HL-60 (cell line): Measurements from ENCODE around the gene NR3C2.

Source experiments
- DNase-seq, 2 experiments: peaks; one replicate each; pipeline ENCODE4 v3.0.0-alpha.2; 2010 to 2020; ENCODE audit warnings: low read depth in 1 of 2, low spot score in 1 of 2
- H3K27ac ChIP-seq: fragments of 250-450 bp; sonication (Bioruptor Pico); replicated peaks from 2 replicates; pipeline ENCODE4 v1.5.1; 2020; ENCODE audit warnings: mild to moderate bottlenecking, moderate library complexity
- H3K27me3 ChIP-seq: fragments of 250-450 bp; sonication (Bioruptor Pico); 2 replicates; pipeline ENCODE4 v1.5.1; 2021; ENCODE audit warnings: mild to moderate bottlenecking, moderate library complexity; ENCODE audit not compliant: insufficient read depth, poor library complexity, severe bottlenecking
- H3K4me3 ChIP-seq: replicated peaks from 2 replicates; pipeline ENCODE4 v1.5.1; 2011; ENCODE audit warnings: mild to moderate bottlenecking, control low read depth, low read length; ENCODE audit not compliant: insufficient read depth
- CTCF ChIP-seq: IDR thresholded peaks from one replicate; pipeline ENCODE4 v1.5.1; 2011; ENCODE audit warnings: low read length, control low read depth, inconsistent platforms; ENCODE audit not compliant: insufficient read depth
- GABPA ChIP-seq: IDR thresholded peaks from 2 replicates; pipeline ENCODE4 v1.6.1; 2012; ENCODE audit warnings: low read depth
- POLR2AphosphoS5 ChIP-seq: IDR thresholded peaks from 2 replicates; pipeline ENCODE4 v1.6.1; 2012; ENCODE audit warnings: low read depth
- REST ChIP-seq: IDR thresholded peaks from 2 replicates; pipeline ENCODE4 v1.6.1; 2012; ENCODE audit warnings: low read depth; ENCODE audit not compliant: insufficient replicate concordance
- SPI1 ChIP-seq: IDR thresholded peaks from 2 replicates; pipeline ENCODE4 v1.6.1; 2012; ENCODE audit warnings: low read depth, mild to moderate bottlenecking, borderline replicate concordance

The NR3C2 gene

GRCh38 chr4:148235809-148236208 is 206.4 kb downstream of the NR3C2 start:
- Histone ChIP-seq H3K27ac (no peak overlapping the region), H3K4me3 (no peak overlapping the region), H3K27me3 (no peaks in the 10 kb centered on the region)
- TF ChIP-seq POLR2AphosphoS5 (no peak), REST (no peak), SPI1 (no peak), GABPA (no peak), CTCF (no peak)
- DNase-seq = no peak

GRCh38 chr4:148229798-148230197 is 212.4 kb downstream of the NR3C2 start:
- DNase-seq = no peak
- Histone ChIP-seq H3K4me3 (no peak overlapping the region), H3K27ac (no peak overlapping the region), H3K27me3 (no peaks in the 10 kb centered on the region)
- TF ChIP-seq GABPA (no peak), SPI1 (no peak), POLR2AphosphoS5 (no peak), REST (no peak), CTCF (no peak)

GRCh38 chr4:148229028-148229427 is 213.2 kb downstream of the NR3C2 start:
- Histone ChIP-seq H3K4me3 (no peak overlapping the region), H3K27me3 (no peaks in the 10 kb centered on the region), H3K27ac (no peak overlapping the region)
- no peak for TF ChIP-seq GABPA
- TF ChIP-seq POLR2AphosphoS5 = no peak
- TF ChIP-seq REST = no peak
- no peak for TF ChIP-seq SPI1
- no peak for TF ChIP-seq CTCF
- no peak for DNase-seq
